Right kidney (tissue), 1 donor: ENCODE data around the gene PSTPIP1.

Source experiments
- DNase-seq: peaks from one replicate; pipeline ENCODE4 v3.0.0-alpha.2; 2016

The PSTPIP1 gene

DNA sequence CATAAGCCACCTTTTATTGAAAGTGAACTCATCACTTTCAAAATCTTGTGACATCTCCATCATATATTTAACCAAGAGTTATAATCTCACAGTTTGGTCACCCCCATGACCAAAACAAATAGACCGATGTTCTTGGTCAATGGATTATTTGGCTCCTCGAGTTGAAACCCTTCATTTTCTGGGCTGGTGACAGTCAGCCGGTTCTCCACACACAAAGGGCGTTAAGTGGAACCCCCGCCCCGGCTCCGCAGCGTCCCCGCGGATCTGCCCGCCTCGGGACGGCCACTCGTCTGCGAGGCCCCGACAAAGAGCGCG, 75.2 kb downstream of the PSTPIP1 start:
- no peak for DNase-seq

DNA sequence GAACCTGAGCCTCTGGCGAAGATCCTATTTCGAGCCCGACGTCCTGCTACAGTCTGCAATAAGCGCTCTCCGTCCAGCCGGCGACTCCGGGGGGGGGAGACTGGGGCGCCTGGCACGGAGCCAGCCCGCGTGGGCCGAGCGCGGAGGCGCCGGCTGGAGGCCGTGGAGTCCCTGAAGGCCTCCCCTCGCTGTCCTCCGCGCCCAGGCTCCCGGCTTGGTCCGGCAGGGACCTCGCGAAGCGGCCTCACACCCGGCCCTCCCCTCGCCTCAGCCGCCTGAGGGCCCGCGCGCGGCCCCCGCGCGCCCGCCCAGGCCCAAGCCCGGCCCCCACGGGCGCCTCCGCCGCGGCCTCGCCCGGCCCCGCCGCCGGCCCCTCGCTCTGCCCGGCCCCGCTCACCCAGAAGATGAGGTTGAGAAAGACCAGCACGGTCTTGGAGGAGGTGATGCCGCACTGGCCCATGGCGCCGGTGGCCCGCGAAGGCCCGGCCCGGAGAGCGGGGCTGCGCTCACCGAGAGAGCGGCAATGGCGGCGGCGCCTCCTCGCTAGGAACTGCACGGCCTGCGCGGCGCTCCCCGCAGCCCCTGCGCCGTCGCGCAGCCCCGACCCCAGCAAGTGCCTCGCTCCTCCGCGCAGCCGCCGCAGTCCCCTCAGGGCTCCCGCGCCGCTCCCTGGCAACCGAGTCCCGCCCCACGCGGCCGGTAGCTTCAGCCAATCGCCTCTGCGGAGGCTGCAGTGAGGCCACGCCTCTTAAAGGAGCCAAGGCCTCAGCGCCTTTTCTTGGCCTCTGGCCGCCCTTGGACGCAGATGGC, 75.8 kb downstream of the PSTPIP1 start, which contains the start of gene TSPAN3:
Gene TSPAN3, minus strand, starts transcription at position 615 of the 810 bp plus-strand sequence. Its CDS starts 155 bp downstream, at position 460.
- peak; percentile 94 for DNase-seq

DNA sequence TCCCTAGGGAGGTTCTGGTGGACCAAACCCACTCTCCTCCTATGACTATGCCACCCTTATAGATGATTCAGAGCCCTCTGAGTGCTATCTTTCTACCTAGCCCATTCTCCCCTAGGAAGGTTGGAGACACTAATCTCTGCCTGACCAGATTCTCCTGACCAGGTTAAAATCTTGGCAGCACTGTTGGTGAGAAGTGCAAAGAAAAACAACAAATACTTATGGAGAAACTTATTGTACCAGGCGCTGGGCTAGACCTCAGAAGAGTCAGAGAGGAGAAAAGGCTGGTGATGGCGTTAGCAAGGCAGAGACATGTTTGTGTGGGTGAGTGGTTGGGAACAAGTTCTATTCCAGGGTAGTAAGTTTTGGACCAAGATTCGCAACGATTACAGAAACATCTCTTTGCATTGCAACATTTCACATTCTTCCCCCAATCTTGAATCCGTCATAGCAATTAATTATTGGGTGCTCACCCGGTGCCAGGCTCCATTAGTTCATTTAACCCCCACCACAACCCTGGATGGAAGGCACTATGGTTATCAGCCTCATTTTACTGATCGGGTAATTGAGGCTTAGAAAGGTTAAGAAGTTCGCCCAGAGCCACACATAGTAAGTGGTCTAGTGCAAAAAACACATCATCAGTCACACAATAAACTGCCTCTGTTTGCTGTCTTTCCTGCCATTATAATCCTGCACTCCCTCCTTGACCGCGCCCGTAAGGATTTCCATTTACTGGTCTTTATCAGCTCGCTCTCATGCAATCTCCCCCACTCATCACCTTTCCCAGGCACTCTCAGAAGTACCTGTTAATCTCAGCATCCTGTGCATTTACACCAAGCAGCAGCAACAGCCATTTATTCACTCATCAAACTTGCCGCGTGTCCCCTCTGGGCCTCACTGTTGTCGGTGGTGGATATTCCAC, 76.6 kb downstream of the PSTPIP1 start:
- no peak for DNase-seq

DNA sequence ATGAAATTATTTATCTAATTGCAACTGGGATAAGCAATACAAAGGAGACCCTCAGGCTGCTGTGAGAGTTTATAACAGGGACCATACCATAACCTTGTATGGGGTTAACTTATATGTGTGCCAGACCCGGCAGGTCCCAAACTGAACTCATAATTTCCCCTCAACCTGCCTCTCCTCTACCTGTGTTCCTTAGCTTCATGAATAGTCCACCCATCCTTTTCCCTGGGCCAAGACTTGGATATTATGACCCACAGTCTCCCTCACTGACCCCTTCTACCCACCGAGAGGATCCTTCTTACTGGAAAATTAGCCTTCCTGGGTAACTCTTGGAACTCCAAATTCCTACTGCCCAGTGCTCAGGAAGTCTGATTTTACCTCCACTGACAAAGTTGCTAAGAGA, 79.4 kb downstream of the PSTPIP1 start:
- no peak for DNase-seq

DNA sequence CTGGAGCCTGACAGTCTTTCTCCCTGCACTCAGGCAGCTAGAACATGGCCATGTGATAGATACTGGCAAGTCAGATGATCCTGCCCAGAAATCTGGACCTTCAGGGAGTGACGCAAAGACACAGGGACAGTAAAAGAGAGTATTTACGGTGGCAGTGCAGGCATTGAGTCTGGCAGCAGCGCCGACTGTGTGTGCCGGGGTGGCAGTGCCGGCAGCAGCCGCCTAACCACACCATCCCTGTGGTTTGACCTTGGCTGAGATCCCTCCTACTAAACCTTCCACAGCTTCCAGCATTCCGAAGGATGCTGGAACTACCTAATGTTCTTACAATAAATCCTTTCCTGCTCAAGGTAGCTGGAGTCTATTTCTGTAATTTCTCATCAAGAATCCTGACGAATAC, 80.6 kb downstream of the PSTPIP1 start:
- DNase-seq: no peak

DNA sequence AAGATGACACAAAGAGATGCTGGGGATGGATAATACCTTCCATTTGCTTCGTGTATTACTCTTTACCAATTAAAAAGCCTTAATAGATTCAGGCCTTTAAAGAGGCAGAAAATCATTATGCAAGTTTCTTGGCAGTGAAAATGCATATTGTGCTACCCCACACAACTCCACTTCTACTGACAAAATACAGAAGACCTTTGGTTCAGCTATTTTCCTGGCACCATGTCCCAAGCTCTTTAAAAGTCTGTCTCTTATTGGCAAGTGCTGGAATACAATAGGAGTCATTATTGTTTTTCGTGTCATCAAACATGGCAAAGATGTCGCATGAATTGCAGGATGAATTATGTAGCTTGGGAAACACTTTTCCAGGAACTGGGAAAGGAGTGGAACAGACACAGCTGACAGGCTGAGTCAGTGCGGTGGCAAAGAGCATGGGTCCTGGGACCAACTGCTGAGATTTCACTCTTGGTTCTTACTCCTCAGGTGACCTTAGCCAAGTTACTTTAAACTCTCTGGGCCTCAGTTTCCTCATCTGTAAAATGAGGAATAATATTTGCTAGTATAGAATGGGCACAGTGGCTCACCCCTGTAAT, 81.5 kb downstream of the PSTPIP1 start:
- DNase-seq: no peak

DNA sequence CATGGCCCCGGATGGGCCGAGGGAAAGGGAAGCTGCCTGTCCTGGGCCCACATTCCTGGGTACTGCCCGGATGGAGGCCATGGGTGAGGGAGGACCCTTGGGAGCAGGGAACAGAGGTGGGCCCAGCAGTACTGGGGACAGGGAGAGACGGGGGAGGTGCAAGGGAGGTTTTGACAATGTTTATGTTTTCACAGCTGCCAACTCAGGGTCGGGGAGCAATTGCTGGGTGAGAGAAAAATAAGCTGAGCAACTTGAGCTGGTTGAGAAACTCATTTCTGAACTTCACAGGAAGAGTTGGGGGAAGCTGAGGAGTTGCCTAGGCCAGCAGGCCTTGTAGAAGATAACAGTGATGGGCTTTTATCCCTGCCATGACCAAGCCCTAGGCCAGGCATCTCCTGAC, 87.0 kb downstream of the PSTPIP1 start:
- peak; percentile 39 for DNase-seq

DNA sequence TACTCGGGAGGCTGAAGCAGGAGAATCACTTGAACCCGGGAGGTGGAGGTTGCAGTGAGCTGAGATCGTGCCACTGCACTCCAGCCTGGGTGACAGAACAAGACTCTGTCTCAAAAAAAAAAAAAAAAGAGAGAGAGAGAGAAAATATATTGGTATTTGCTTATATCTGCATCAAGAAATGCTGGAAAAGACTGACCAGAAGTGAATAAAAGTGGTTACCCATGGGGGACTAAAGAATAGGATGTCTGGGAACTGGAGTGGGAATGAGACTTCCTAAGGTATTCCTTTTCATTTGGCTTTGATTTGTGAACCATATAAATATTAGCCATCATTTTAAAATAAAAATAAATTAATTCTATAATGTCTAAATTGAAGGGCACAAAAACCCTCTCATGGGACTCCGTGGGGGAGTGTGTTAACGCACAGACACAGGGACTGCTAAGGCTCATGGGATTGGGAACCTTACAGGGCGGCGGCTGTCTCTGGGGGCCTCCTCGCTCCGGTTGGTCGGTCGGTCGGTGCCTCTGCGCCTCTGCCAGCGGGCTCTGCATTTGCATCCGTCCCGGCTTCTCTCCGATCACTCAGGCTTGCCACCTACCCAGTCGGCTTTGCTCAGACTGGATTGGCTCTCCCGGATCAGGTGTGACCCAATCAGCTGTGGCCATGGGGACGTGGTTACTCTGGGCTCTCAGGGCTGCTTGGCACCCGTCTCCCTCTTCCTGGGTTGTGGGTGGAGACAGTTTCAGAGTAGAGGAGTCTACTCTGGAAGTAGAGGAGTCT, 88.6 kb downstream of the PSTPIP1 start:
- peak; percentile 43 for DNase-seq

DNA sequence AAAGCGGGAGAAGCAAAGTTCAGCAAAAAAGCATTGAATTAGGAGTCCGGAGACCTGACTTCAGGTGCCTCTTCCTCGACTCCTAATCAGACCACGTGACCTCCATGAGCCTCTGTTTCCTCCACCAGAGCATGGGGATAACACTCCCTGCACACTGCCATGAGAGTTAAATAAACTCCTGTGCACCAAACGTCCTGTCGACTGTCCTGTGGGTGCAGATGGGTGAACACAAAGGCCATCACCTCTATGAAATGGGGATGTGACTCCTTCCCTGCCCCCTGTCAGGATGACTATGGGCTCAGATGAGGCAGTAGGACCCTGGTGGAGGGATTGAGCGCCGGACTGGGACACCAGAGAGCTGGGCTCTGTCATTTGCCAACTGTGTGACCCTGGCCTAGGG, 89.5 kb downstream of the PSTPIP1 start:
- no peak for DNase-seq

DNA sequence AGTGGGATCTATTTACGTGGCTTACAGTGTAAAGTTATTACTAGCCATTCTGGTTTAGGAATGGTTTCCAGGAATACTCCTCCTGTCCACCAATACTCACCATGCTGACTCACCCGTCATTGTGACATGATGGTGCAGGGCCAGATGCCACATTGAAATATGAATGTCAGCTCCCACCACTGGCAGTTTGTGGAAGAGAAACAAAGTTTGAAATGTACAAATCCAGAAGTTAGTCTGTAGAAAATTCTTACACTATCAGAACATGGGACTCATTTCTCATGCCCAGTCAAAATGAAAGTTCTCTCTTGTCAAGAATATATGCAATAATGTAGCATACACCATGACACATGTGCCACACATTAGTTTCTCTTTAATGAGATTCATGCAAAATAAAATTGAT, 90.4 kb downstream of the PSTPIP1 start:
- no peak for DNase-seq
